SK-N-MC (cell line): Measurements from ENCODE around the gene IPO7.

Experiments
- EZH2 ChIP-seq: fragments of 200-600 bp; sonication (generic); IDR thresholded peaks from one replicate; pipeline ENCODE4 v1.6.1; 2017; ENCODE audit warnings: antibody characterized with exemption
- FOXP2 ChIP-seq: optimal IDR thresholded peaks from 2 replicates; pipeline ENCODE3; 2011; ENCODE audit warnings: mild to moderate bottlenecking, moderate library complexity; ENCODE audit not compliant: insufficient read depth; ENCODE audit errors: extremely low read length, control extremely low read depth
- POLR2AphosphoS5 ChIP-seq: IDR thresholded peaks from 2 replicates; pipeline ENCODE4 v1.6.1; 2012; ENCODE audit warnings: mild to moderate bottlenecking, low read depth, low read length, borderline replicate concordance

DNA sequence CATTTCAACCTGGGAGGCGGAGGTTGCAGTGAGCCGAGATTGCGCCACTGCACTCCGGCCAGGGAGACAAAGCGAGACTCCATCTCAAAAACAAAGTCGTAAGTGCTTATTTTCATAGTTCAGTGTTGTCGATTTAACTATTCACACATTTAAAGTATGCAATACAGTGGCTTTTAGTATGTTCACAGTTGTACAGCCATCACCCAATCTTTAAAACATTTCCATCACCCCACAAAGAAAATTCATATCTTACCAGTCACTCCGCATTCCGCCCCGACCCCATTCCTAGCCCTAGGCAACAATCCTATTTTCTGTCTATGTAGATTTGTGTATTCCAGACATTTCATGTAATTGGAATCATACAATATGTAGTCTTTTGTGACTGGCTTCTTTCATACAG, 11.9 kb downstream of the IPO7 start:
- TF ChIP-seq EZH2: no peak
- no peak for TF ChIP-seq POLR2AphosphoS5
- TF ChIP-seq FOXP2: no peak
